Panc1 (cell line): Measurements from ENCODE around the gene LRIG3. TPM values are rescaled to one million over a fixed set of nuclear protein-coding genes. Genes with fewer than 3 reads are reported as not detected.

Experiments
- ATAC-seq: fragments of 200-7000 bp; cut with Tn5 transposase; 2 replicates; pipeline ENCODE4 v1.9.1; 2020; ENCODE audit warnings: mild to moderate bottlenecking, moderate library complexity
- BruUV-seq: library from RNA; stranded (reverse); fragments of 400-500 nt; replicated peaks from 2 replicates; lab custom pipeline; 2021; lab: Mats Ljungman, UMichigan
- CTCF ChIA-PET: fragments of 300-600 bp; sonication (Branson Sonifier 250); formaldehyde crosslinking; loops from one replicate; lab custom pipeline; 2022; ENCODE audit warnings: antibody characterized with exemption; lab: Charles Lee
- POLR2A ChIA-PET: fragments of 300-600 bp; sonication (Branson Sonifier 250); formaldehyde crosslinking; loops from one replicate; lab custom pipeline; 2022; ENCODE audit warnings: antibody characterized with exemption; lab: Charles Lee
- DNase-seq: peaks from one replicate; pipeline ENCODE4 v3.0.0-alpha.2; 2010; ENCODE audit warnings: low read depth, low spot score
- H3K27ac ChIP-seq: 2 replicates; pipeline ENCODE4 v1.5.1; 2011; ENCODE audit warnings: mild to moderate bottlenecking, low read length, inconsistent platforms
- H3K27me3 ChIP-seq: fragments of 200-500 bp; sonication (Bioruptor generic); 2 replicates; pipeline ENCODE4 v1.6.0; 2014; ENCODE audit warnings: low read length, inconsistent platforms; ENCODE audit not compliant: control insufficient read depth, insufficient read depth
- H3K36me3 ChIP-seq: fragments of 200-500 bp; sonication (Bioruptor generic); 2 replicates; pipeline ENCODE4 v1.5.1; 2014; ENCODE audit warnings: inconsistent platforms, mild to moderate bottlenecking, low read length, moderate library complexity; ENCODE audit not compliant: control insufficient read depth, insufficient read depth
- H3K4me1 ChIP-seq: 2 replicates; pipeline ENCODE4 v1.5.1; 2011; ENCODE audit warnings: inconsistent platforms, mild to moderate bottlenecking, low read length, moderate library complexity; ENCODE audit not compliant: control insufficient read depth, insufficient read depth
- H3K4me3 ChIP-seq, 2 experiments: 2 replicates each; pipeline ENCODE4 v1.5.1; 2011 to 2012; ENCODE audit warnings: low read depth in 2 of 2, low read length in 2 of 2, mild to moderate bottlenecking in 2 of 2, inconsistent platforms in 1 of 2, moderate library complexity in 1 of 2
- H3K9me3 ChIP-seq: fragments of 200-500 bp; sonication (Bioruptor generic); 2 replicates; pipeline ENCODE4 v1.5.1; 2014; ENCODE audit warnings: low read depth, mild to moderate bottlenecking, inconsistent platforms, low read length, moderate library complexity; ENCODE audit not compliant: control insufficient read depth, insufficient read depth
- CTCF ChIP-seq: fragments of 450-650 bp; IDR thresholded peaks from 2 replicates; pipeline ENCODE4 v1.5.1; 2017; ENCODE audit warnings: mild to moderate bottlenecking
- POLR2AphosphoS5 ChIP-seq: IDR thresholded peaks from 2 replicates; pipeline ENCODE4 v1.6.1; 2012; ENCODE audit warnings: mild to moderate bottlenecking, low read depth, low read length, moderate library complexity
- REST ChIP-seq, 2 experiments: IDR thresholded peaks; 2 replicates each; pipeline ENCODE4 v1.6.1; 2011 to 2012; ENCODE audit warnings: low read depth in 2 of 2, control low read depth in 1 of 2, low read length in 1 of 2, mild to moderate bottlenecking in 1 of 2, moderate library complexity in 1 of 2; ENCODE audit not compliant: insufficient read depth in 1 of 2
- SIN3A ChIP-seq: IDR thresholded peaks from 2 replicates; pipeline ENCODE4 v1.6.1; 2012; ENCODE audit warnings: low read depth, mild to moderate bottlenecking, low read length, moderate library complexity, borderline replicate concordance; ENCODE audit not compliant: insufficient read depth
- TCF7L2 ChIP-seq: IDR thresholded peaks from 2 replicates; pipeline ENCODE4 v1.6.1; 2011; ENCODE audit warnings: mild to moderate bottlenecking, low read depth, low read length, inconsistent platforms
- in situ Hi-C: cut with HindIII; loops from 2 replicates; pipeline ENCODE4 v1.10.0; 2016; ENCODE audit warnings: low sequenced_read_pairs, low pct_unique_long_range_greater_than_20kb
- intact Hi-C: fragments of 100-400 bp; cut with micrococcal nuclease; formaldehyde crosslinking; loops from one replicate; pipeline ENCODE4 v1.10.0; 2022; ENCODE audit not compliant: unreplicated experiment
- total RNA-seq: library from RNA; stranded (reverse); gene quantifications from one replicate; pipeline ENCODE4 v1.2.1, GENCODE V29; 2021; ENCODE audit not compliant: unreplicated experiment

Gene LRIG3
- total RNA-seq, 1 experiment from 2014 or later: 12.1 TPM

GRCh38 chr12:58895053-58895452, 25.3 kb downstream of the LRIG3 start:
- intact Hi-C loops: no loop called here
- in situ Hi-C loops: no loop called here
- no TSS peak for BruUV-seq
- POLR2A ChIA-PET: no interaction called here
- H3K4me1 ChIP-seq: no peaks in the 10 kb centered on the region
- peaks cover 4% of the 10 kb centered on the region; the same call in 1 of the 2 replicates for H3K36me3 ChIP-seq
- H3K9me3 ChIP-seq: no peaks in the 10 kb centered on the region
- DNase-seq (no peak), ATAC-seq (no peak)
- H3K27me3 ChIP-seq: no peaks in the 10 kb centered on the region
- TF ChIP-seq POLR2AphosphoS5: no peak
- TF ChIP-seq CTCF: no peak
- no peak for TF ChIP-seq SIN3A
- TF ChIP-seq REST (IDR thresholded peaks at IDR 0.05; ENCODE audit: insufficient read depth in 1 of 2, low read depth in 2 of 2, low read length in 1 of 2): 0 out of 4 replicates have a peak, but pooled peaks of 1 of the 2 experiments have one; percentile 17
- H3K4me3 ChIP-seq: no peak overlapping the region
- CTCF ChIA-PET: no interaction called here
- H3K27ac ChIP-seq: no peak overlapping the region

- Histone ChIP-seq H3K36me3 (peaks cover 5% of the 10 kb centered on the region; the same call in 1 of the 2 replicates), H3K9me3 (no peaks in the 10 kb centered on the region), H3K4me1 (no peaks in the 10 kb centered on the region), H3K27me3 (no peaks in the 10 kb centered on the region), H3K4me3 (no peak overlapping the region), H3K27ac (no peak overlapping the region)
- TF ChIP-seq SIN3A (no peak), REST (IDR thresholded peaks at IDR 0.05; ENCODE audit: insufficient read depth in 1 of 2, low read depth in 2 of 2, low read length in 1 of 2) (no peak), CTCF (no peak), POLR2AphosphoS5 (no peak), TCF7L2 (no peak)
- intact Hi-C loops (no loop called here), in situ Hi-C loops (no loop called here)
- no peak for DNase-seq
- ATAC-seq: no peak
- ChIA-PET CTCF (no interaction called here), POLR2A (no interaction called here)
- no TSS peak for BruUV-seq
These were observed 26.3 kb downstream of the LRIG3 start for GRCh38 chr12:58894040-58894439.
